Astrocyte (in vitro differentiated cells and primary cell): ENCODE data around the gene TSTD2. TPM values are rescaled to one million over a fixed set of nuclear protein-coding genes. Genes with fewer than 3 reads are reported as not detected.
"Not testable (repeated sequence)": the region's sequence is repeated elsewhere in the genome, so short reads cannot be mapped to it uniquely, and the experiment has no call there.

Source experiments
- DNase-seq: peaks from one replicate; pipeline ENCODE4 v3.0.0-alpha.2; 2010; ENCODE audit warnings: low read depth
- FAIRE-seq: peaks from 2 replicates; lab custom pipeline; 2011; peaks lifted over from hg19 to GRCh38; lab: Jason Lieb, UNC
- H2AFZ ChIP-seq: 2 replicates; pipeline ENCODE4 v1.6.0; 2012; ENCODE audit warnings: low read depth, low read length, inconsistent platforms
- H3K27ac ChIP-seq: 2 replicates; pipeline ENCODE4 v1.5.1; 2011; ENCODE audit warnings: low read depth, low read length, inconsistent platforms
- H3K27me3 ChIP-seq: 2 replicates; pipeline ENCODE4 v1.6.0; 2011; ENCODE audit warnings: low read length, inconsistent platforms; ENCODE audit not compliant: insufficient read depth
- H3K36me3 ChIP-seq: 2 replicates; pipeline ENCODE4 v1.5.1; 2011; ENCODE audit warnings: low read length, inconsistent platforms; ENCODE audit not compliant: insufficient read depth
- H3K4me1 ChIP-seq: 2 replicates; pipeline ENCODE4 v1.5.1; 2011; ENCODE audit warnings: low read length, inconsistent platforms; ENCODE audit not compliant: insufficient read depth
- H3K4me2 ChIP-seq: 2 replicates; pipeline ENCODE4 v1.6.0; 2012; ENCODE audit warnings: low read length, inconsistent platforms
- H3K4me3 ChIP-seq: 2 replicates; pipeline ENCODE4 v1.5.1; 2011; ENCODE audit warnings: low read depth, mild to moderate bottlenecking, low read length, inconsistent platforms; ENCODE audit not compliant: insufficient read depth
- H3K79me2 ChIP-seq: 2 replicates; pipeline ENCODE4 v1.6.0; 2012; ENCODE audit warnings: mild to moderate bottlenecking, low read length, inconsistent platforms; ENCODE audit not compliant: insufficient read depth
- H3K9ac ChIP-seq: 2 replicates; pipeline ENCODE4 v1.6.0; 2012; ENCODE audit warnings: mild to moderate bottlenecking, low read length, inconsistent platforms
- H3K9me3 ChIP-seq: 2 replicates; pipeline ENCODE4 v1.5.1; 2012; ENCODE audit warnings: low read depth, mild to moderate bottlenecking, low read length, inconsistent platforms; ENCODE audit not compliant: insufficient read depth
- H4K20me1 ChIP-seq: 2 replicates; pipeline ENCODE4 v1.6.0; 2012; ENCODE audit warnings: low read length, inconsistent platforms; ENCODE audit not compliant: insufficient read depth
- H3K27ac Mint-ChIP-seq: one replicate; pipeline ENCODE4 v1.8.0; 2021; ENCODE audit warnings: mild to moderate bottlenecking, mixed read lengths; ENCODE audit not compliant: unreplicated experiment
- H3K27me3 Mint-ChIP-seq: one replicate; pipeline ENCODE4 v1.8.0; 2021; ENCODE audit warnings: low read depth, mixed read lengths; ENCODE audit not compliant: unreplicated experiment
- H3K36me3 Mint-ChIP-seq: one replicate; pipeline ENCODE4 v1.8.0; 2021; ENCODE audit warnings: low read depth, mixed read lengths; ENCODE audit not compliant: unreplicated experiment
- H3K4me1 Mint-ChIP-seq: one replicate; pipeline ENCODE4 v1.8.0; 2021; ENCODE audit warnings: low read depth, mixed read lengths; ENCODE audit not compliant: unreplicated experiment
- H3K4me3 Mint-ChIP-seq: one replicate; pipeline ENCODE4 v1.8.0; 2021; ENCODE audit warnings: mild to moderate bottlenecking, moderate library complexity, mixed read lengths; ENCODE audit not compliant: unreplicated experiment
- H3K9me3 Mint-ChIP-seq: one replicate; pipeline ENCODE4 v1.8.0; 2021; ENCODE audit warnings: mild to moderate bottlenecking, mixed read lengths; ENCODE audit not compliant: unreplicated experiment
- CTCF ChIP-seq: IDR thresholded peaks from 2 replicates; pipeline ENCODE4 v1.5.1; 2011; ENCODE audit warnings: low read depth, mild to moderate bottlenecking, inconsistent platforms, low read length, moderate library complexity; ENCODE audit not compliant: insufficient read depth
- EZH2 ChIP-seq: IDR thresholded peaks from 2 replicates; pipeline ENCODE4 v1.6.1; 2012; ENCODE audit warnings: mild to moderate bottlenecking, low read length, inconsistent platforms; ENCODE audit not compliant: insufficient read depth
- total RNA-seq: library from RNA; stranded (reverse); gene quantifications from 2 replicates; pipeline ENCODE4 v1.2.1, GENCODE V29; 2021

TSTD2 gene
- total RNA-seq, 1 donor from 2014 or later: 19.4 TPM

- not testable (repeated sequence) for H3K4me1 Mint-ChIP-seq, H3K9me3 Mint-ChIP-seq, H3K4me2 ChIP-seq, H3K4me3 ChIP-seq, H3K9me3 ChIP-seq, H4K20me1 ChIP-seq, H3K79me2 ChIP-seq, H3K27me3 ChIP-seq, H3K4me3 Mint-ChIP-seq, H3K27ac ChIP-seq, H3K4me1 ChIP-seq, H3K27me3 Mint-ChIP-seq, DNase-seq, H3K27ac Mint-ChIP-seq, H3K9ac ChIP-seq, H2AFZ ChIP-seq, FAIRE-seq
- peaks cover 33% of the 10 kb centered on the region for H3K36me3 Mint-ChIP-seq
- peaks cover 18% of the 10 kb centered on the region for H3K36me3 ChIP-seq
These were observed 13.1 kb downstream of the TSTD2 start for GRCh38 chr9:97620063-97620462.

GRCh38 chr9:97617939-97618416 lies 15.2 kb downstream of the TSTD2 start:
- H3K4me1 ChIP-seq: no peaks in the 10 kb centered on the region
- peaks cover 18% of the 10 kb centered on the region for H3K36me3 ChIP-seq
- no peak for FAIRE-seq
- no peak overlapping the region for H3K4me2 ChIP-seq
- Mint-ChIP-seq H3K9me3 (no peaks in the 10 kb centered on the region), H3K36me3 (peaks cover 22% of the 10 kb centered on the region), H3K4me1 (no peaks in the 10 kb centered on the region), H3K27me3 (no peaks in the 10 kb centered on the region), H3K4me3 (no peak overlapping the region), H3K27ac (no peak overlapping the region)
- no peak for TF ChIP-seq EZH2
- no peaks in the 10 kb centered on the region for H3K27me3 ChIP-seq
- no peaks in the 10 kb centered on the region for H3K9me3 ChIP-seq
- no peak for DNase-seq
- no peak overlapping the region for H2AFZ ChIP-seq
- H3K9ac ChIP-seq: no peak overlapping the region
- no peak overlapping the region for H3K27ac ChIP-seq
- H3K4me3 ChIP-seq: no peak overlapping the region
- no peaks in the 10 kb centered on the region for H3K79me2 ChIP-seq
- peaks cover 14% of the 10 kb centered on the region for H4K20me1 ChIP-seq

GRCh38 chr9:97615439-97616072 lies 17.6 kb downstream of the TSTD2 start:
- Mint-ChIP-seq H3K4me1 (no peaks in the 10 kb centered on the region), H3K4me3 (no peak overlapping the region), H3K36me3 (peaks cover 5% of the 10 kb centered on the region), H3K9me3 (no peaks in the 10 kb centered on the region), H3K27me3 (no peaks in the 10 kb centered on the region), H3K27ac (no peak overlapping the region)
- H3K27ac ChIP-seq: no peak overlapping the region
- H3K27me3 ChIP-seq: no peaks in the 10 kb centered on the region
- H3K9me3 ChIP-seq: no peaks in the 10 kb centered on the region
- H2AFZ ChIP-seq: no peak overlapping the region
- no peaks in the 10 kb centered on the region for H3K79me2 ChIP-seq
- H3K4me3 ChIP-seq: no peak overlapping the region
- peaks cover 14% of the 10 kb centered on the region for H4K20me1 ChIP-seq
- peaks cover 21% of the 10 kb centered on the region for H3K36me3 ChIP-seq
- H3K4me2 ChIP-seq: no peak overlapping the region
- no peaks in the 10 kb centered on the region for H3K4me1 ChIP-seq
- FAIRE-seq (no peak), DNase-seq (peak; percentile 26)
- no peak overlapping the region for H3K9ac ChIP-seq
- TF ChIP-seq EZH2 (no peak), CTCF (peak; percentile 95)
